GM12801 (cell line): ENCODE measurements around the gene EGFR.

Source experiments
- CTCF ChIP-seq: IDR thresholded peaks from one replicate; pipeline ENCODE4 v1.5.1; 2011; ENCODE audit warnings: control low read depth; ENCODE audit not compliant: insufficient read length; ENCODE audit errors: extremely low read depth

Gene EGFR

GRCh38 chr7:55016061-55016745 lies 2.6 kb upstream of the EGFR start:
- TF ChIP-seq CTCF = no peak

- TF ChIP-seq CTCF = no peak
These were observed 2.1 kb upstream of the EGFR start for GRCh38 chr7:55016746-55017090.

GRCh38 chr7:55017841-55018240 lies 976 bp upstream of the EGFR start:
- no peak for TF ChIP-seq CTCF

GRCh38 chr7:55019191-55019690 lies 424 bp downstream of the EGFR start:
- no peak for TF ChIP-seq CTCF

GRCh38 chr7:55019691-55020465 lies 1.1 kb downstream of the EGFR start:
- no peak for TF ChIP-seq CTCF

- TF ChIP-seq CTCF = no peak
These were observed 1.7 kb downstream of the EGFR start for GRCh38 chr7:55020466-55020871.

- TF ChIP-seq CTCF = no peak
These were observed 2.2 kb downstream of the EGFR start for GRCh38 chr7:55021053-55021452.
